Activated naive CD4-positive, alpha-beta T cell treated with anti-CD3 and anti-CD28 coated beads, Interleukin-2, amount 50 U/mL, for 24 hours (primary cell): ENCODE data around the gene MAGI3.
"Not testable (repeated sequence)": the region's sequence is repeated elsewhere in the genome, so short reads cannot be mapped to it uniquely, and the experiment has no call there.

Experiments
- H3K27ac Mint-ChIP-seq: one replicate; pipeline ENCODE4 v1.8.0; 2021; ENCODE audit warnings: mild to moderate bottlenecking, mixed read lengths
- H3K27me3 Mint-ChIP-seq: one replicate; pipeline ENCODE4 v1.8.0; 2021; ENCODE audit warnings: mixed read lengths
- H3K36me3 Mint-ChIP-seq: one replicate; pipeline ENCODE4 v1.8.0; 2021; ENCODE audit warnings: mixed read lengths
- H3K4me1 Mint-ChIP-seq: one replicate; pipeline ENCODE4 v1.8.0; 2021; ENCODE audit warnings: mixed read lengths
- H3K4me3 Mint-ChIP-seq: one replicate; pipeline ENCODE4 v1.8.0; 2021; ENCODE audit warnings: mild to moderate bottlenecking, mixed read lengths
- H3K9me3 Mint-ChIP-seq: one replicate; pipeline ENCODE4 v1.8.0; 2021; ENCODE audit warnings: mixed read lengths

The MAGI3 gene

DNA sequence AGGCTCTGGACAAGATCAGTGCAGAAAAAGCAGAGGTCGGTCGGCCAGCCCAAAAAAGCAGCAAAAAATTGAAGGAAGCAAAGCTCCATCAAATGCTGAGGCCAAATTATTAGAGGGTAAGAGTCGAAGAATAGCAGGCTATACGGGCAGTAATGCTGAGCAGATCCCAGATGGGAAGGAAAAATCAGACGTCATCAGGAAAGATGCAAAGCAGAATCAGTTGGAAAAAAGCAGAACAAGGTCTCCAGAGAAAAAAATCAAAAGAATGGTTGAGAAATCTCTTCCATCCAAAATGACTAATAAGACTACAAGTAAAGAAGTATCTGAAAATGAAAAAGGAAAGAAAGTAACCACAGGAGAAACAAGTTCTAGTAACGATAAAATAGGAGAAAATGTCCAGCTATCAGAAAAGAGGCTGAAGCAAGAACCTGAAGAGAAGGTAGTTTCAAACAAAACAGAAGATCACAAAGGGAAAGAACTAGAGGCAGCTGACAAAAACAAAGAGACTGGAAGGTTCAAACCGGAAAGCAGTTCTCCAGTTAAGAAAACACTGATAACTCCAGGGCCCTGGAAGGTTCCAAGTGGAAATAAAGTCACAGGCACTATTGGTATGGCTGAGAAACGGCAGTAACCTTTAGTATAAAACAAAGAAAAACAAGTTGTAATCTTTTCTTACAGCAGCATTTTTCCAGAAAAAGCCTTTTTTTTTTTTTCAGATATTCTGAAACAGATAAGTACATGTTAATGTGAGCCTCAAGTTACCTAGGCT lies 293.3 kb downstream of the MAGI3 start:
- no peak overlapping the region for H3K4me3 Mint-ChIP-seq
- H3K27me3 Mint-ChIP-seq = no peaks in the 10 kb centered on the region
- H3K27ac Mint-ChIP-seq = no peak overlapping the region

DNA sequence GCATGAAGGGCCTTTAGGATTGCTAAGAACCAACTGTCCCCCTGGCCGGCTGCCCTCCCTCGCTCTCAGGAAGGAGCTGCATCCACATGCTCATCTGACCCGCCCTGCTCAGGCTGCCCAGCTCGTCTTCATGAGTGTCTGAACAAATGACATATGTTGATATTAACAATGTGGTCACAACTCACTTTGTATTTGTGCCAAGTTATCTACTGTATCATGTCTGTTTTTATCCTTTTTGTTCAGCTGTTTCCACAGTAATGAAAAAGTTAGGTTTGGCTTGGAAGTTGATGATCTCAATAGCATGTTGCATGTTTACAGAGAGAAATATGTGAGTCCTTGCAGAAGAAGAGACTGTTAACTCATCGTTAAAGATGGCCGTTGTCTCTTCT lies 293.8 kb downstream of the MAGI3 start:
- Mint-ChIP-seq H3K4me3 (no peak overlapping the region), H3K9me3 (no peaks in the 10 kb centered on the region)

More for the DNA sequence above, 293.3 kb downstream of the MAGI3 start:
- Mint-ChIP-seq H3K9me3 (no peaks in the 10 kb centered on the region), H3K4me1 (no peaks in the 10 kb centered on the region), H3K36me3 (no peaks in the 10 kb centered on the region)

DNA sequence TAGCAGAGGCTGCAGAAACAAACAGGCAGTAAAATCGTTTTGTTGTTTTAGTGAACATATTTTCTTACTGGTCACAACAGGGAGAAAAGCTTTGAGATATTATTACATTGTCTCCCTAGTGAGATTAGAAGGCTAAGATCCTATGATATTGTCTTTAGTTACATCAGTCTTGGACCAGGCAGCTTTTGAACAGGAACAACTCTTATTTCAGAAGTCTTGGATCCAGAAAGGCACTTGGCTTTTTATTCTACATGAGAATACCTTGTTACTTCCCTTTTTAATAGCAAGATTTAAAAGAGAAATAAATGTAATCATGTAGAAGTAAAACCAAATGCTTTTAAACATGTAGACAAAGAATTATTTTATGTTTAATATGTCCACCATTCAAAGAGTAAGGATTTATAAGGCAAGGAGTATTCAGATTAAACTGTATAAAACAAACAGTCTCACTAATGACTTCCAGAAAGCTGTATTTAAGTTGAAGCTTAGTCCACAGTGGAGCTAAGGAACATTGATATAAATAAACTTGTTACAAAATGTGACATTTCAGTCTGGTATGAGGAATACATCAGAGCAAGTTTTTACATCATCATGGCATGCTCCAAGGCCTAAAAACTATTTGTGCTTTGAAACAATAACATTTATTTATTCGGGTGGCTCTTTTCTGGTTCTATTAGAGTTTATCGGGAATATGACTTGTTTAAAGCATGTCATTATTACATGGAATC lies 296.7 kb downstream of the MAGI3 start:
- Mint-ChIP-seq H3K9me3 (no peaks in the 10 kb centered on the region), H3K4me1 (no peaks in the 10 kb centered on the region), H3K4me3 (no peak overlapping the region), H3K36me3 (peaks cover 3% of the 10 kb centered on the region), H3K27me3 (no peaks in the 10 kb centered on the region), H3K27ac (no peak overlapping the region)

More for the DNA sequence above, 293.8 kb downstream of the MAGI3 start:
- no peaks in the 10 kb centered on the region for H3K4me1 Mint-ChIP-seq
- H3K36me3 Mint-ChIP-seq = no peaks in the 10 kb centered on the region
- no peak overlapping the region for H3K27ac Mint-ChIP-seq
- no peaks in the 10 kb centered on the region for H3K27me3 Mint-ChIP-seq

GRCh38 chr1:113691184-113691583 lies 300.9 kb downstream of the MAGI3 start:
- Mint-ChIP-seq H3K27ac (no peak overlapping the region), H3K36me3 (peaks cover 16% of the 10 kb centered on the region), H3K4me1 (no peaks in the 10 kb centered on the region), H3K9me3 (peaks cover 20% of the 10 kb centered on the region), H3K4me3 (no peak overlapping the region), H3K27me3 (no peaks in the 10 kb centered on the region)

DNA sequence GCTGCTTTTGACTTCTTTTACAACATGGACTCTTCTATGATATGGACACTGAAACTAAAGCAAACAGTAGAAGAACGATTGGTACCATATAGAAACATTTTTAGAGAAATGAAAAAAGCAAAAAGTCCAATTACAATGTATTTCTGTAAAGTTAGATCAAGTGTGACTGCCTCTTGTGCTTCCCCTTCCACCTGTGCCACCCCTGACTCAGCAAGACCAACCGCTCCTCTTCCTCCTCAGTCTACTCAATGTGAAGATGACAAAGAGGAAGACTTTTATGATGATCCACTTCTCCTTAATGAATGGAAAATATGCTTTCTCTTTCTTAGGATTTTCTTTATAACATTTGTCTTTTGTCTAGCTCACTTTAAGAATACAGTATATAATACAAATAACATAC lies 302.0 kb downstream of the MAGI3 start:
- Mint-ChIP-seq H3K4me1 (no peaks in the 10 kb centered on the region), H3K4me3 (no peak overlapping the region), H3K27ac (no peak overlapping the region), H3K9me3 (peaks cover 20% of the 10 kb centered on the region), H3K27me3 (no peaks in the 10 kb centered on the region), H3K36me3 (peaks cover 16% of the 10 kb centered on the region)

DNA sequence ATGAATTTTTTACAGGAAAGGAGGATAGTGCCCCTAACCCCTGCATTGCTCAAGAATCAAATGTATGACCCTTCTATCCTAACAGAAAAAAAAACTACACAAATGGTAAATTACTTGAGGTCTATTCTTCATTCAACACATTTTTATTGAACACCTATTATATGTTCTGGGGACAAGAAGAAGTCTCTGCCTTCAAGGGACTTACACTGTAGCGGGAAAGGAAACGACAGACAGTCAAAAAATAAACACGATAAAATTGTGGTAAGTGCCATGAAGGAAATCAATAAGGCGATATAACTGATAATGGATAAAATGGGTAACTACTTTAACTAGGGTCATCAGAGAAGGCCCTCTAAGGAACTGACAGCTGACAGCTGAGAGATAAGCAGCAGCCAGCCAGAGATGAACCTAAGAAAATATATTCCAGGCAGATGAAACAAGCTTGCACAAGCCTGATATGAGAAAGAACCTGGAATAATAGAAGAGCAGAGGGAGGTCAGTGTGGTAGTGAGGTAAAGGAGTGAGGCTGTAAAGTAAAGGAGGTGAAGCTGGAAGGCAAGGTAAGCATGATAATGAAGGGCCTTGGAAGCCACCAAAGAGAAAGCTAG lies 302.6 kb downstream of the MAGI3 start:
- no peak overlapping the region for H3K27ac Mint-ChIP-seq

DNA sequence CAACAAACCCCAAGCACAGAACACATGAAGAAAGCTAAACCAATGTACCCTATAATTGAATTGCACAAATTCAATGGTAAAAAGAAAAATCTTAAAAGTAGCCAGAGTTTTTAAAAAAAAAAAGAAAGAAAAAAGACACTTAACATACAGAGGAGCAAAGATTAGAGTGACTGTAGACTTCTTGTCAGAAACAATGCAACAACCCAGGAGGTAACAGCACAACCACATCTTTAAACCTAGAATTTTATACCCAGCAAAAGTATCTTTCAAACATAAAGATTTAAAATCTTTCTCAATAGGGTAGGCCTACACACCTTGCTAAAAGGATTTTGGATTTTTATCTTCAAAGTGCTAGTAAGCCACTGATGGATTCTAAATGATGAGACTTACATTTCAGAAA lies 304.6 kb downstream of the MAGI3 start:
- Mint-ChIP-seq H3K4me3 (no peak overlapping the region), H3K9me3 (peaks cover 20% of the 10 kb centered on the region), H3K27ac (no peak overlapping the region), H3K36me3 (peaks cover 18% of the 10 kb centered on the region), H3K4me1 (no peaks in the 10 kb centered on the region), H3K27me3 (no peaks in the 10 kb centered on the region)

More for the DNA sequence above, 302.6 kb downstream of the MAGI3 start:
- Mint-ChIP-seq H3K27me3 (no peaks in the 10 kb centered on the region), H3K9me3 (peaks cover 20% of the 10 kb centered on the region), H3K4me1 (no peaks in the 10 kb centered on the region), H3K36me3 (peaks cover 16% of the 10 kb centered on the region), H3K4me3 (no peak overlapping the region)

GRCh38 chr1:113701429-113701828 lies 311.1 kb downstream of the MAGI3 start:
- H3K27ac Mint-ChIP-seq = no peak overlapping the region
- no peaks in the 10 kb centered on the region for H3K9me3 Mint-ChIP-seq
- peaks cover 4% of the 10 kb centered on the region for H3K36me3 Mint-ChIP-seq
- H3K4me3 Mint-ChIP-seq = no peak overlapping the region
- H3K27me3 Mint-ChIP-seq = no peaks in the 10 kb centered on the region
- peaks cover 14% of the 10 kb centered on the region for H3K4me1 Mint-ChIP-seq

DNA sequence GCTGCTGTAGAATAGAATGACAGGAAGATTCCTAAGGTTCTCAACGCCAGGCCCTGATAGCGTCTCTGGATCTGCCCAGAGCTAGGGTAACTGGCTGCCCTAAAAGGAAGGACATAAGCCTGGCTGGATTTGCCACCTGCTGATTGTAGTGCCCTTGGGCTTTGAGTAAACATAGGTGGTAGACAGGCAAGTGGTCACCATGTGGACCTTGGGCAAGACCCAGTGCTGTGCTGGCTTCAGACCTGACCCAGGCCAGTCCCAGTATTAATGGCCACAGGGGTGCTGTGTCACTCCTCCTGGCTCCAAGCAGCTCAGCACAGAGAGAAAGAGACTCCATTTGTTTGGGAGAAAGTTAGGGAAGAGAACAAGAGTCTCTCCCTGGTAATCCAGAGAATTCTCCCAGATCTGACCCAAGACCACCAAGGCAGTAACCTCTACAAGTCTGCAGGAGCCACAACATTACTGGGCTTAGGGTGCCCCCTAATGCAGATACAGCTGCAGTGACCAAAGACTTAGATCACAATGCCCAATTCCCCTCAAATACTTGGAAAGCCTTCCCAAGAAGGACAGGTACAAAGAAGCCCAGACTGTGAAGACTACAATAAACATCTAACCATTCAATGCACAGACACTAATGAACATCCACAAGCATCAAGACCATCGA lies 324.4 kb downstream of the MAGI3 start:
- Mint-ChIP-seq H3K36me3 (peaks cover 23% of the 10 kb centered on the region), H3K9me3 (peaks cover 10% of the 10 kb centered on the region), H3K27ac (no peak overlapping the region), H3K4me1 (no peaks in the 10 kb centered on the region), H3K27me3 (no peaks in the 10 kb centered on the region), H3K4me3 (no peak overlapping the region)

DNA sequence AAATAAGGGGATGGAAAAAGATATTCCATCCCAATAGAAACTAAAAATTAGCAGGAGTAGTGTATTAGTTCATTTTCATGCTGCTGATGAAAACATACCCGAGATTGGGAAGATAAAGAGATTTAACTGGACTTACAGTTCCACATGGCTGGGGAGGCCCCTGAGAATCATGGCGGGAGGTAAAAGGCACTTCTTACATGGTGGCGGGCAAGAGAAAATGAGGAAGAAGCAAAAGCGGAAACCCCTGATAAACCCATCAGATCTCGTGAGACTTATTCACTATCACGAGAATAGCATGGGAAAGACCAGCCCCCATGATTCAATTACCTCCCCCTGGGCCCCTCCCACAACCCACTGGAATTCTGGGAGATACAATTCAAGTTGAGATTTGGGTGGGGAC lies 327.2 kb downstream of the MAGI3 start:
- not testable (repeated sequence) for H3K27me3 Mint-ChIP-seq, H3K4me1 Mint-ChIP-seq, H3K4me3 Mint-ChIP-seq, H3K27ac Mint-ChIP-seq
- peaks cover 28% of the 10 kb centered on the region for H3K36me3 Mint-ChIP-seq
- H3K9me3 Mint-ChIP-seq = peaks cover 10% of the 10 kb centered on the region

- Mint-ChIP-seq H3K36me3 (peaks cover 28% of the 10 kb centered on the region), H3K9me3 (peaks cover 10% of the 10 kb centered on the region)
- not testable (repeated sequence) for H3K27me3 Mint-ChIP-seq, H3K27ac Mint-ChIP-seq, H3K4me3 Mint-ChIP-seq, H3K4me1 Mint-ChIP-seq
Measured at GRCh38 chr1:113718621-113719020, 328.3 kb downstream of the MAGI3 start.

DNA sequence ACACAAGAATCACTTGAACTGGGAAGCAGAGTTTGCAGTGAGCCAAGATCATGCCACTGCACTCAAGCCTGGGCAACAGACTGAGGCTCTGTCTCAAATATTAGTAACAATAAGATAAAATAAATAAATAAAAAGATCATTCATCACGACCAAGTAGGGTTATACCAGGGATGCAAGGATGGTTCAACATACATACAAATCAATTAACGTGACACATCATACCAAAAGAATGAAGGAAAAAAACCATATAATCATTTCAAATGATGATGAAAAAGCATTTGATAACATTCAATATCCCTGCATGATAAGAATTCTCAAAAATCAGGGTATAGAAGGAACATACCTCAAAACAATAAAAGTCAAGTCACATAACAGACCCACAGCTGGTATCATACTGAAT lies 330.7 kb downstream of the MAGI3 start:
- Mint-ChIP-seq H3K27me3 (no peaks in the 10 kb centered on the region), H3K4me3 (no peak overlapping the region), H3K27ac (no peak overlapping the region), H3K36me3 (peaks cover 34% of the 10 kb centered on the region), H3K4me1 (no peaks in the 10 kb centered on the region), H3K9me3 (peaks cover 10% of the 10 kb centered on the region)

DNA sequence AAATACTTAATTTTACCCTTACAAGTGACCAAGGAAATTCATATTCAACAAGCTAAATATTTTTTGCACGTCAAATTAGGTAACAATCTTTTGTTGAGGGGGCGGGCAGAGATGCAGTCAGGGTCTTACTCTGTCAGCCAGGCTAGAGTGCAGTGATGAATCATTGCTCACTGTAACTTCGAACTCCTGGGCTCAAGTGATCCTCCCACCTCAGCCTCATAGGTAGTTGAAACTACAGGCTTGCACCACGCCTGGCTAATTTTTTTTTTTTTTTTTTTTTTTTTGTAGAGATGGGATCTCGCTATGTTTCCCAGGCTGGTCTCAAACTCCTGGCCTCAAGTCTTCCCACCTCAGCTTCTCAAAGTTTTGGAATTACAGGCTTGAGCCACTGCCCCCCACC lies 342.5 kb downstream of the MAGI3 start:
- Mint-ChIP-seq H3K27me3 (no peaks in the 10 kb centered on the region), H3K4me3 (no peak overlapping the region), H3K4me1 (no peaks in the 10 kb centered on the region), H3K36me3 (peaks cover 3% of the 10 kb centered on the region), H3K27ac (no peak overlapping the region), H3K9me3 (no peaks in the 10 kb centered on the region)

DNA sequence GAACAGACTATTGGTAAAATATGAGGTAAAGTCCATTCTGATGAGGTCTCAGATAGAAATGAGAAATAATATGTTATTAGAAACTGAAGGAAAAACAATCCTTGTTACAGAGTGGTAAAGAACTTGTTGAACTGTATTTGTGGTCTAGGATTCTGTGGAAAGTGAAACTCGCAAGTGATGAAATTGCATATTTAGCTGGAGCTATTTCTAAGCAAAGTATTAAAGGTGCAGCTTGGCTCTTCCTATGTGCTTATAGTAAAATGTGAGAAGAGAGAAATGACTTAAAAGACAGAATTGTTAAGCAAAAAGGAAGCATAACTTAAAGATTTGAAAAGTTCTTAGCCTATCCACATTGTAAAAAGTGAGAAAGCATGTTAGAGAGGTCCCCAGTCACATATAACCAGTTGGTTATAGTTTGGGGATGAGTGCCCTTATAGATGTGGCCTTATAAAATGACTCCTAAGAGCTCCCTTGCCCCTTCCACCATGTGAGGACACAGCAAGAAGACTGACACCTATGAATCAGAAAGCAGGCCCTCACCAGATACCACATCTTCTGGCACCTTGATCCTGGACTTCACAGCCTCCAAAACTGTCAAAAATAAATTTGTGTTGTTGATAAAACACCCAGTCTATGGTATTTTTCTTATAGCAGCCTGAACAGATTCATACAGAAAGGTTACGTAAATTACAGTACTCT lies 344.2 kb downstream of the MAGI3 start:
- H3K36me3 Mint-ChIP-seq = no peaks in the 10 kb centered on the region
- H3K4me3 Mint-ChIP-seq = no peak overlapping the region
- H3K9me3 Mint-ChIP-seq = no peaks in the 10 kb centered on the region
- H3K27me3 Mint-ChIP-seq = no peaks in the 10 kb centered on the region
- no peak overlapping the region for H3K27ac Mint-ChIP-seq
- H3K4me1 Mint-ChIP-seq = no peaks in the 10 kb centered on the region
